HCT116 (cell line): ENCODE results near the gene PITPNC1. TPM values are rescaled to one million over a fixed set of nuclear protein-coding genes. Genes with fewer than 3 reads are reported as not detected.

Experiments used
- ATAC-seq: fragments of 200-7000 bp; cut with Tn5 transposase; 2 replicates; pipeline ENCODE4 v1.9.1; 2020; ENCODE audit warnings: mild to moderate bottlenecking, moderate library complexity
- BruUV-seq: library from RNA; stranded (reverse); fragments of 400-500 nt; replicated peaks from 2 replicates; lab custom pipeline; 2021; lab: Mats Ljungman, UMichigan
- CTCF ChIA-PET: fragments of 300-600 bp; sonication (Branson Sonifier 250); formaldehyde crosslinking; loops from one replicate; lab custom pipeline; 2021; ENCODE audit warnings: antibody characterized with exemption; lab: Charles Lee
- POLR2A ChIA-PET: fragments of 300-600, 350-600 bp; sonication (Branson Sonifier 250); formaldehyde crosslinking; loops from one replicate; lab custom pipeline; 2021; ENCODE audit warnings: antibody characterized with exemption; lab: Charles Lee
- RAD21 ChIA-PET, 2 experiments: fragments of 300-600 bp; sonication (Branson Sonifier 250); formaldehyde crosslinking; loops; one replicate each; lab custom pipeline; 2023; ENCODE audit warnings: low total read pairs in 2 of 2; ENCODE audit not compliant: uncharacterized antibody in 2 of 2, unreplicated experiment in 2 of 2, low non-redundant PET in 1 of 2; lab: Charles Lee
- DNase-seq: peaks from one replicate; pipeline ENCODE4 v3.0.0-alpha.2; 2010; ENCODE audit warnings: low read depth, low spot score
- H2AFZ ChIP-seq: fragments of 200-600 bp; shearing (Covaris generic), sonication (generic); 2 replicates; pipeline ENCODE4 v1.6.1; 2017; ENCODE audit warnings: low read depth, mixed run types, mixed read lengths, antibody characterized with exemption, low read length; ENCODE audit not compliant: poor library complexity, severe bottlenecking
- H3K27ac ChIP-seq: 2 replicates; pipeline ENCODE4 v1.5.1; 2012; ENCODE audit warnings: low read depth, low read length
- H3K27me3 ChIP-seq: fragments of 200-600 bp; sonication (generic); 2 replicates; pipeline ENCODE4 v1.6.1; 2016; ENCODE audit warnings: mixed run types, low read length, mixed read lengths; ENCODE audit not compliant: insufficient read depth
- H3K36me3 ChIP-seq, 2 experiments: fragments of 200-500 bp in 1 of 2; fragments of 200-600 bp in 1 of 2; sonication (Bioruptor generic) in 1 of 2; sonication (generic) in 1 of 2; 2 replicates each; pipeline versions ENCODE4 v1.5.1 to v1.6.1; 2014 to 2016; ENCODE audit warnings: low read length in 2 of 2, inconsistent platforms in 1 of 2, mixed read lengths in 1 of 2, mixed run types in 1 of 2; ENCODE audit not compliant: insufficient read depth in 2 of 2, control insufficient read depth in 1 of 2
- H3K4me1 ChIP-seq, 2 experiments: fragments of 200-600 bp in 1 of 2; sonication (generic) in 1 of 2; 2 replicates each; pipeline versions ENCODE4 v1.5.1 to v1.6.1; 2012 to 2017; ENCODE audit warnings: low read length in 2 of 2, inconsistent platforms in 1 of 2, mild to moderate bottlenecking in 1 of 2, mixed read lengths in 1 of 2, mixed run types in 1 of 2, moderate library complexity in 1 of 2; ENCODE audit not compliant: insufficient read depth in 2 of 2, control insufficient read depth in 1 of 2
- H3K4me2 ChIP-seq: fragments of 200-600 bp; sonication (generic); 2 replicates; pipeline ENCODE4 v1.6.1; 2017; ENCODE audit warnings: mixed run types, low read length, mixed read lengths
- H3K4me3 ChIP-seq, 2 experiments: fragments of 200-600 bp in 1 of 2; sonication (generic) in 1 of 2; replicated peaks in 1 of 2; 2 replicates each; pipeline ENCODE4 v1.5.1; 2011 to 2016; ENCODE audit warnings: low read length in 2 of 2, control low read depth in 1 of 2, low read depth in 1 of 2, mild to moderate bottlenecking in 1 of 2, mixed read lengths in 1 of 2, mixed run types in 1 of 2
- H3K79me2 ChIP-seq: fragments of 200-600 bp; sonication (generic); 2 replicates; pipeline ENCODE4 v1.6.1; 2017; ENCODE audit warnings: mild to moderate bottlenecking, mixed run types, low read length, moderate library complexity, mixed read lengths; ENCODE audit not compliant: insufficient read depth
- H3K9ac ChIP-seq: fragments of 200-600 bp; sonication (generic); 2 replicates; pipeline ENCODE4 v1.6.1; 2016; ENCODE audit warnings: low read length, mixed read lengths
- H3K9me2 ChIP-seq: fragments of 200-600 bp; sonication (generic), shearing (Covaris generic); 2 replicates; pipeline ENCODE4 v1.6.1; 2017; ENCODE audit warnings: mixed run types, mild to moderate bottlenecking, moderate library complexity; ENCODE audit not compliant: insufficient read depth
- H3K9me3 ChIP-seq, 2 experiments: fragments of 200-500 bp in 1 of 2; fragments of 200-600 bp in 1 of 2; sonication (Bioruptor generic) in 1 of 2; sonication (generic) in 1 of 2; 2 replicates each; pipeline ENCODE4 v1.6.1; 2014 to 2017; ENCODE audit warnings: low read length in 2 of 2, mixed read lengths in 2 of 2, inconsistent platforms in 1 of 2, low read depth in 1 of 2, mild to moderate bottlenecking in 1 of 2, mixed run types in 1 of 2, moderate library complexity in 1 of 2; ENCODE audit not compliant: control insufficient read depth in 1 of 2, insufficient read depth in 1 of 2
- H4K20me1 ChIP-seq: fragments of 200-600 bp; sonication (generic), shearing (Covaris generic); 2 replicates; pipeline ENCODE4 v1.6.1; 2017; ENCODE audit warnings: mixed run types, mild to moderate bottlenecking, moderate library complexity; ENCODE audit not compliant: insufficient read depth
- CBX3 ChIP-seq: IDR thresholded peaks from 2 replicates; pipeline ENCODE4 v1.6.1; 2012; ENCODE audit warnings: low read depth
- EGR1 ChIP-seq: IDR thresholded peaks from 2 replicates; pipeline ENCODE4 v1.6.1; 2012; ENCODE audit warnings: low read depth
- ELF1 ChIP-seq: IDR thresholded peaks from 2 replicates; pipeline ENCODE4 v1.6.1; 2012; ENCODE audit warnings: low read depth, borderline replicate concordance
- EZH2phosphoT487 ChIP-seq: fragments of 200-600 bp; IDR thresholded peaks from 2 replicates; pipeline ENCODE4 v1.6.1; 2018; ENCODE audit warnings: antibody characterized with exemption, borderline replicate concordance
- FOSL1 ChIP-seq: IDR thresholded peaks from 2 replicates; pipeline ENCODE4 v1.6.1; 2012; ENCODE audit warnings: low read depth
- JUND ChIP-seq: IDR thresholded peaks from 2 replicates; pipeline ENCODE4 v1.6.1; 2012
- POLR2A ChIP-seq: IDR thresholded peaks from 2 replicates; pipeline ENCODE4 v1.7.0; 2011; ENCODE audit warnings: borderline replicate concordance; ENCODE audit not compliant: insufficient read depth, insufficient read length; ENCODE audit errors: extremely low read depth
- RAD21 ChIP-seq: IDR thresholded peaks from 2 replicates; pipeline ENCODE4 v1.6.1; 2012; ENCODE audit warnings: low read depth, mild to moderate bottlenecking
- SIN3A ChIP-seq: IDR thresholded peaks from 2 replicates; pipeline ENCODE4 v1.6.1; 2012; ENCODE audit warnings: low read depth
- SP1 ChIP-seq: IDR thresholded peaks from 2 replicates; pipeline ENCODE4 v1.6.1; 2012; ENCODE audit warnings: low read depth
- TCF7L2 ChIP-seq: IDR thresholded peaks from 2 replicates; pipeline ENCODE4 v1.7.0; 2011; ENCODE audit warnings: borderline replicate concordance, inconsistent platforms; ENCODE audit not compliant: insufficient read depth, insufficient read length; ENCODE audit errors: extremely low read depth
- ZFX ChIP-seq: fragments of 450-650 bp; IDR thresholded peaks from 2 replicates; pipeline ENCODE4 v1.6.1; 2017
- intact Hi-C: fragments of 100-400 bp; cut with micrococcal nuclease; formaldehyde crosslinking; loops from 2 replicates; pipeline ENCODE4 v1.10.0; 2022
- total RNA-seq: library from RNA; stranded (reverse); gene quantifications from one replicate; pipeline ENCODE4 v1.2.1, GENCODE V29; 2021; ENCODE audit not compliant: unreplicated experiment
- TF ChIP-seq, protein P1 (sequence below): IDR thresholded peaks from 2 replicates; pipeline ENCODE4 v1.6.1; 2012
- TF ChIP-seq, protein P2 (sequence below): IDR thresholded peaks from 2 replicates; pipeline ENCODE4 v1.6.1; 2012; ENCODE audit warnings: low read depth
- TF ChIP-seq, protein P3 (sequence below), 3 experiments: fragments of 200-600 bp in 1 of 3; sonication (generic) in 1 of 3; IDR thresholded peaks in 2 of 3; conservative IDR thresholded peaks in 1 of 3; 2 replicates each; pipeline ENCODE4 v1.5.1; 2012 to 2017; ENCODE audit warnings: low read depth in 2 of 3, low read length in 2 of 3, antibody characterized with exemption in 1 of 3, borderline replicate concordance in 1 of 3, control low read depth in 1 of 3, mild to moderate bottlenecking in 1 of 3, mixed read lengths in 1 of 3, mixed run types in 1 of 3, moderate library complexity in 1 of 3; ENCODE audit not compliant: insufficient read depth in 1 of 3
- TF ChIP-seq, protein P4 (sequence below): IDR thresholded peaks from 2 replicates; pipeline ENCODE4 v1.6.1; 2011; ENCODE audit warnings: mild to moderate bottlenecking, low read length, moderate library complexity; ENCODE audit not compliant: insufficient replicate concordance; ENCODE audit errors: extremely low read depth

Gene PITPNC1
- total RNA-seq, 1 experiment from 2014 or later = 41.9 TPM

DNA sequence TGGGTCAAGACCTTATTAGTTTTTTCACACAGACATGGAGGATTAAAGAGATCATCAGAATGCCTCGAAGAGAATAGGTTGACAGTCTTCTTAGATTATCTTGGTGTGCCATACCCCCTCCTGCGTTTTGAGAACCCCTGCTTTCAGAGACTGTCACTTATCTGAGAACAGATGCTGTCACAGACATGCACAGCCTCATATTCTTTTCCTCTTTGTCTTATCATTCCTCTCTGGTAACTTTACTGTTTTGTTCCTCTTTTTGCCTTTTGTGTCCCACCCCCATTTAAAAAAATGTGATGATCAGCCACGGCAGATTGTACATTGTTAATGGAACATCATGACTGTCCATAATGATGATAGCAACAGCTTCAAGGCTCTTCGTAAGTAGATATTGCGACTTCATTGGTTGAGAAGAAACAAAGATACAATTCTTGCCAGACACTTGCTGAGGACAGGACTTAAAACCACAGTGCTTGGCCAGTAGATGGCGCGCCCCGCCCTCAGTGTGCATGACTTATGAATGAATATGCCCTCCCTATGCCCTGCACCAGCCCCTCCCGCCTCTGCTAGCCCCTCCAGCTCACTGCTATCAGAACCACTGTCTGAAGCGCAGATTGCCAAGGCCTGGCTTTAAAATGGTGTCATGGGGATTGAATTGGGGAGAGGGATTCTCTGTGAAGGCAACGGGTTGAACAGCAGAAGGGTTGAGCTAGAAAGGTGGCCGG is 2.6 kb upstream of the PITPNC1 start (continued):
- TF ChIP-seq SIN3A = no peak
- no peak for TF ChIP-seq SP1
- TF ChIP-seq ELF1 = no peak
- TF ChIP-seq JUND = no peak
- TF ChIP-seq RAD21 = peak; percentile 99
- TF ChIP-seq EZH2phosphoT487 = no peak
- TF ChIP-seq POLR2A = no peak
- no peak for TF ChIP-seq FOSL1
- TF ChIP-seq, protein P1, sequence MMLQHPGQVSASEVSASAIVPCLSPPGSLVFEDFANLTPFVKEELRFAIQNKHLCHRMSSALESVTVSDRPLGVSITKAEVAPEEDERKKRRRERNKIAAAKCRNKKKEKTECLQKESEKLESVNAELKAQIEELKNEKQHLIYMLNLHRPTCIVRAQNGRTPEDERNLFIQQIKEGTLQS = no peak

DNA sequence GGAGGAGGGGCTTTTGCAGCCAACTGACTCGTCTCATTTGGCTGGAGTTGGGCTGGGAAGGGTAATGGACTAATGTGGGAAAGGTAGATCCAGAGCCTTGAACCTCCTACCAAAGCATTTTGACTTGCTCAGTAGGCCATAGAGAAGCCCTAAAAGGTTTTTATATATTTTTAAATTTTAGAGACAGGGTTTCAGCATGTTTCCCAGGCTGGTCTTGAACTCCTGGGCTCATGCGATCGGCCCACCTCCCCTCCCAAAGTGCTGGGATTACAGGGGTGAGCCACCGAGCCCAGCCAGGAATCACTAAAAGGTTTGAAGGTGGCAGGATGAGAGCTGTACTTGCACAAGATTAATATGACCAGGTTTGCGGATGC is 2.0 kb upstream of the PITPNC1 start:
- Histone ChIP-seq H3K4me2 (peak overlapping the region; percentile 75), H3K9me2 (no peaks in the 10 kb centered on the region), H3K27ac (no peak overlapping the region), H3K9ac (peak overlapping the region; percentile 39), H3K27me3 (no peaks in the 10 kb centered on the region), H2AFZ (peak overlapping the region; percentile 72), H3K4me3 (peak overlapping the region; percentile 21 to 44), H3K79me2 (peaks cover 16% of the 10 kb centered on the region; the same call in 1 of the 2 replicates), H3K36me3 (no peaks in the 10 kb centered on the region), H3K4me1 (peaks cover 26 to 49% of the 10 kb centered on the region in 2 experiments), H3K9me3 (no peaks in the 10 kb centered on the region), H4K20me1 (no peaks in the 10 kb centered on the region)
- intact Hi-C loops = loop anchor here (5.0 kb wide), 2 partner anchors 47 to 452 kb away; partner anchors contain the start of gene BPTF
- no peak for DNase-seq
- ChIA-PET CTCF (interaction anchor here (0.6 to 4.7 kb wide), 24 partner anchors 11 to 405 kb away, joined by 3 to 41 read pairs (median 6); no protein-coding TSS in a partner anchor), POLR2A (interaction anchor here (1.6 to 1.9 kb wide), 2 partner anchors 10 to 48 kb away, joined by 6 read pairs; partner anchors contain the start of gene PSMD12), RAD21 (interaction anchor here (0.8 to 1.3 kb wide), 4 partner anchors 67 to 254 kb away, joined by 3 to 7 read pairs (median 5); no protein-coding TSS in a partner anchor)
- no TSS peak for BruUV-seq
- ATAC-seq = peak; percentile 5; the same call in 1 of the 2 replicates
- no peak for TF ChIP-seq POLR2A
- no peak for TF ChIP-seq CBX3
- no peak for TF ChIP-seq ELF1
- no peak for TF ChIP-seq JUND
- TF ChIP-seq, protein P2, sequence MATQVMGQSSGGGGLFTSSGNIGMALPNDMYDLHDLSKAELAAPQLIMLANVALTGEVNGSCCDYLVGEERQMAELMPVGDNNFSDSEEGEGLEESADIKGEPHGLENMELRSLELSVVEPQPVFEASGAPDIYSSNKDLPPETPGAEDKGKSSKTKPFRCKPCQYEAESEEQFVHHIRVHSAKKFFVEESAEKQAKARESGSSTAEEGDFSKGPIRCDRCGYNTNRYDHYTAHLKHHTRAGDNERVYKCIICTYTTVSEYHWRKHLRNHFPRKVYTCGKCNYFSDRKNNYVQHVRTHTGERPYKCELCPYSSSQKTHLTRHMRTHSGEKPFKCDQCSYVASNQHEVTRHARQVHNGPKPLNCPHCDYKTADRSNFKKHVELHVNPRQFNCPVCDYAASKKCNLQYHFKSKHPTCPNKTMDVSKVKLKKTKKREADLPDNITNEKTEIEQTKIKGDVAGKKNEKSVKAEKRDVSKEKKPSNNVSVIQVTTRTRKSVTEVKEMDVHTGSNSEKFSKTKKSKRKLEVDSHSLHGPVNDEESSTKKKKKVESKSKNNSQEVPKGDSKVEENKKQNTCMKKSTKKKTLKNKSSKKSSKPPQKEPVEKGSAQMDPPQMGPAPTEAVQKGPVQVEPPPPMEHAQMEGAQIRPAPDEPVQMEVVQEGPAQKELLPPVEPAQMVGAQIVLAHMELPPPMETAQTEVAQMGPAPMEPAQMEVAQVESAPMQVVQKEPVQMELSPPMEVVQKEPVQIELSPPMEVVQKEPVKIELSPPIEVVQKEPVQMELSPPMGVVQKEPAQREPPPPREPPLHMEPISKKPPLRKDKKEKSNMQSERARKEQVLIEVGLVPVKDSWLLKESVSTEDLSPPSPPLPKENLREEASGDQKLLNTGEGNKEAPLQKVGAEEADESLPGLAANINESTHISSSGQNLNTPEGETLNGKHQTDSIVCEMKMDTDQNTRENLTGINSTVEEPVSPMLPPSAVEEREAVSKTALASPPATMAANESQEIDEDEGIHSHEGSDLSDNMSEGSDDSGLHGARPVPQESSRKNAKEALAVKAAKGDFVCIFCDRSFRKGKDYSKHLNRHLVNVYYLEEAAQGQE = no peak
- TF ChIP-seq EZH2phosphoT487 = no peak
- TF ChIP-seq FOSL1 = no peak
- TF ChIP-seq TCF7L2 = no peak
- TF ChIP-seq, protein P3, sequence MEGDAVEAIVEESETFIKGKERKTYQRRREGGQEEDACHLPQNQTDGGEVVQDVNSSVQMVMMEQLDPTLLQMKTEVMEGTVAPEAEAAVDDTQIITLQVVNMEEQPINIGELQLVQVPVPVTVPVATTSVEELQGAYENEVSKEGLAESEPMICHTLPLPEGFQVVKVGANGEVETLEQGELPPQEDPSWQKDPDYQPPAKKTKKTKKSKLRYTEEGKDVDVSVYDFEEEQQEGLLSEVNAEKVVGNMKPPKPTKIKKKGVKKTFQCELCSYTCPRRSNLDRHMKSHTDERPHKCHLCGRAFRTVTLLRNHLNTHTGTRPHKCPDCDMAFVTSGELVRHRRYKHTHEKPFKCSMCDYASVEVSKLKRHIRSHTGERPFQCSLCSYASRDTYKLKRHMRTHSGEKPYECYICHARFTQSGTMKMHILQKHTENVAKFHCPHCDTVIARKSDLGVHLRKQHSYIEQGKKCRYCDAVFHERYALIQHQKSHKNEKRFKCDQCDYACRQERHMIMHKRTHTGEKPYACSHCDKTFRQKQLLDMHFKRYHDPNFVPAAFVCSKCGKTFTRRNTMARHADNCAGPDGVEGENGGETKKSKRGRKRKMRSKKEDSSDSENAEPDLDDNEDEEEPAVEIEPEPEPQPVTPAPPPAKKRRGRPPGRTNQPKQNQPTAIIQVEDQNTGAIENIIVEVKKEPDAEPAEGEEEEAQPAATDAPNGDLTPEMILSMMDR (IDR thresholded peaks at IDR 0.05 in 2 of 3, conservative IDR thresholded peaks at IDR 0.05 in 1 of 3; ENCODE audit: borderline replicate concordance in 1 of 3, insufficient read depth in 1 of 3, low read depth in 2 of 3, low read length in 2 of 3) = no peak
- TF ChIP-seq EGR1 = no peak
- no peak for TF ChIP-seq ZFX
- TF ChIP-seq, protein P4, sequence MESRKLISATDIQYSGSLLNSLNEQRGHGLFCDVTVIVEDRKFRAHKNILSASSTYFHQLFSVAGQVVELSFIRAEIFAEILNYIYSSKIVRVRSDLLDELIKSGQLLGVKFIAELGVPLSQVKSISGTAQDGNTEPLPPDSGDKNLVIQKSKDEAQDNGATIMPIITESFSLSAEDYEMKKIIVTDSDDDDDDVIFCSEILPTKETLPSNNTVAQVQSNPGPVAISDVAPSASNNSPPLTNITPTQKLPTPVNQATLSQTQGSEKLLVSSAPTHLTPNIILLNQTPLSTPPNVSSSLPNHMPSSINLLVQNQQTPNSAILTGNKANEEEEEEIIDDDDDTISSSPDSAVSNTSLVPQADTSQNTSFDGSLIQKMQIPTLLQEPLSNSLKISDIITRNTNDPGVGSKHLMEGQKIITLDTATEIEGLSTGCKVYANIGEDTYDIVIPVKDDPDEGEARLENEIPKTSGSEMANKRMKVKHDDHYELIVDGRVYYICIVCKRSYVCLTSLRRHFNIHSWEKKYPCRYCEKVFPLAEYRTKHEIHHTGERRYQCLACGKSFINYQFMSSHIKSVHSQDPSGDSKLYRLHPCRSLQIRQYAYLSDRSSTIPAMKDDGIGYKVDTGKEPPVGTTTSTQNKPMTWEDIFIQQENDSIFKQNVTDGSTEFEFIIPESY = no peak
